ENCODE data around the gene SGCD. TPM values are rescaled to one million over a fixed set of nuclear protein-coding genes. Genes with fewer than 3 reads are reported as not detected.

Gene SGCD
- total RNA-seq, 2 experiments from 2014 or later = 0.30 to 0.43 TPM

DNA sequence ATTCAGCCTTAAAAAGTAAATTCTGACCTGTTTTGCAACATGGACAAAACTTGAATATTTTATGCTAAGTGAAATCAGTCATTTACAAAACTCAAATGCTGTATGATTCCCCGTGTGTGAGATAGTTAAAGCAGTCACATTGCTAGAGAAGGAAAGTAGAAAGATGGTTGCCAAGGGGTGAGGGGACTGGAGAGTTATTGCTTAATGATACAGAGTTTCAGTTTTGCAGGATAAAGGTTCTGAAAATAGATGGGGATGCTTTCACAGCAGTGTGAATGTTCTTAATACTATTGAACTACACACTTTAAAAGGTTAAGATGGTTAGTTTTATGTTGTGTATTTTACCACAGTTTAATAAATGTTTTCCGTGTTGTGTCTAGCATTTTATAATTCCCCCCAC is 51.2 kb downstream of the SGCD start:
- Mint-ChIP-seq H3K4me1 (no peaks in the 10 kb centered on the region), H3K4me3 (no peak overlapping the region), H3K27ac (no peak overlapping the region), H3K27me3 (peaks cover 11% of the 10 kb centered on the region), H3K36me3 (no peaks in the 10 kb centered on the region), H3K9me3 (no peaks in the 10 kb centered on the region)
- POLR2A ChIA-PET = no interaction called here
- no peak for DNase-seq
- no peak for ATAC-seq (ENCODE audit: low read depth)

DNA sequence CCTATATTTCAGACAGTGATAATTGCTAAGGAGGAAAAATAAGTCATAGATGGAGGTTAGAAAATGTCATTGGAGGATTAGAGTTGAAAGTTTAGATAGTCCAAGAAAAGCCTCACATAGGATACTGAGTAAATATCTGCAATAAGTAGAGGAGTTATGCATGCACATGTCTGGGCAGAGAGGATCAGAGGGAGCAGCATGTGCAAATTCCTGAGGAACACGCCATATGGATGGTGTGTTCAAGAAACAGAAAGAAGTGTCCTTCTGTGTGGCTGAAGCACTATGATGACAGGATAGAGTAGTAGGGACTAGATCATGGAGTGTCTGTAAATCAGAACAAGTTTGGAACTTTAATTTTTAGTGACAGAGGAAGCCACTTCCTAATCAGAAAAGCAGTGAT is 52.2 kb downstream of the SGCD start:
- Mint-ChIP-seq H3K27ac (no peak overlapping the region), H3K9me3 (no peaks in the 10 kb centered on the region), H3K4me1 (no peaks in the 10 kb centered on the region), H3K36me3 (no peaks in the 10 kb centered on the region), H3K4me3 (no peak overlapping the region), H3K27me3 (peaks cover 8% of the 10 kb centered on the region)
- DNase-seq (no peak), ATAC-seq (ENCODE audit: low read depth) (no peak)
- POLR2A ChIA-PET = no interaction called here

DNA sequence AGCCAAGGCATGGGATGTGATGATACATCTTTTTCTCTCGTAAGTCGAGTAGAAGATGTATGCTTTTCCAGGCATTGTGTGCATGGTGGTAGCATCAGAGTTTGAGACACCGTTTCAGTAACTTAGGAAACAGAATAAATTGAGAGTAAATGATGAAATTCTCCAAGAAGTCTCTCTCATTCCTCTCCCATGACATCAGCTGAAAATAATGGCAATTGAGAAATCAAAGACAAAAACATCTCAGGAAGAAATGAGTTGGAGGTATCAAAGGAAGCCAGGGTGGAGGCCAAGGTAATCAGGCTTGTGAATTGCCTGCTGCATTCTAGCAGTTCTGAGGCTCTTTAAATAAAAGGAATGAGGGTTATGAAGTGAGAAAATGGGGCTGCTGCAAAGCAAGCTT is 53.9 kb downstream of the SGCD start:
- Mint-ChIP-seq H3K27me3 (peaks cover 8% of the 10 kb centered on the region), H3K4me1 (no peaks in the 10 kb centered on the region), H3K4me3 (no peak overlapping the region), H3K36me3 (no peaks in the 10 kb centered on the region), H3K9me3 (no peaks in the 10 kb centered on the region), H3K27ac (no peak overlapping the region)
- POLR2A ChIA-PET = no interaction called here
- DNase-seq (no peak), ATAC-seq (ENCODE audit: low read depth) (no peak)

DNA sequence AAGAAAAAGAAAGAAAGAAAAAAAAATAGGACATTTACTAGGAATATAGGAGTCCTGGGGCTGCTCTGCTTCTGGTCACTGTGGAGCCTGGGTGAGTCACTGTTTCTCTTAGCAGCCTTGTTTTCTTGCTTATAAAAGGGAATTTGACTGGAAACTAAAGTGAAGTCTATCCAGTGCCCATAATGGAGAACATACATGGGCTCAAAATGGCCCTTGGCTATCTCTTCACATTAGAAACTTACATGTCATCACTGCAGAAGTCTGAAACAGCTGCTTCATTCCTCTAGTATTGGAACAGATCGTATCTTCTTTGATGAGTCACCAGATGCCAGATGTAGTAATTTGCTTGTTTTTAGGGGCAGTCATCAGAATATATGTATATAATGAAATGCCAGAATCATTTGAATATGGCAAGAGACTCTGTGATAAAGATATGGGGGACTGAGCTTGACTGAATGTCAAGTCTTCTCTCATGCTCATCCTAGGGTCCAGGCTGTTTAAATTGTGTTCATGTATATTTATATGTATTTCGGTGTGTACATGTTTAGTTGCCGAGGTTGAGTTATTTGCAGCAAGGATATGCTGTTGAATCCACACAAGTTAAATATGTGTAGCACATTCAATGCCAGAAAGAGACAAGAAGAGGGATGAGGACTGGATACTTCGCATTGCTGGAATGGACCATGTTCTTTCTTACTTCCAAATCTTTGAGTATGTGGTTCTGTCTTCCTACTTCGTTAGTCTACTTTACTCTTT is 56.7 kb downstream of the SGCD start:
- no peak overlapping the region for H3K27ac Mint-ChIP-seq
- H3K9me3 Mint-ChIP-seq = no peaks in the 10 kb centered on the region
- no peaks in the 10 kb centered on the region for H3K36me3 Mint-ChIP-seq
- H3K4me3 Mint-ChIP-seq = no peak overlapping the region
- no peaks in the 10 kb centered on the region for H3K4me1 Mint-ChIP-seq
- POLR2A ChIA-PET = no interaction called here
- H3K27me3 Mint-ChIP-seq = peaks cover 8% of the 10 kb centered on the region
- no peak for DNase-seq
- no peak for ATAC-seq (ENCODE audit: low read depth)

DNA sequence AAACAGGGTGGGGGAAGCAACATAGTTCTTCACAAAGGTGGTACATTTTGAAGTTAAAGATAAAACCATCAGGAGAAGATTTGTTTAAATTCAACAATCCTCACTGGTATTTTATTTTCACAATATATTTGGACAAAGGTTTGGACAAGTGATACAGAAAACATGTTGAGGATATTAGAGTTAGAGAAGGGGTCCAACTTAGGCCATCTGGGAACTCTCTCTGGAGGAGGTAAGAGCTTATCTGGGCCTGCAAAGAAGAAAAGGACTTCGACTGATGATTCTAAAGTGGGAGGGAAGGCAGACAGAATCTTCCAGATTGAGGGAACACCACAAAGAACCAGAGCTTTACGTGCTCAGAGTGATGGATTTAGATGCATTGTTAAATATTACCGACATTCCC is 58.5 kb downstream of the SGCD start:
- POLR2A ChIA-PET = no interaction called here
- no peaks in the 10 kb centered on the region for H3K4me1 Mint-ChIP-seq

DNA sequence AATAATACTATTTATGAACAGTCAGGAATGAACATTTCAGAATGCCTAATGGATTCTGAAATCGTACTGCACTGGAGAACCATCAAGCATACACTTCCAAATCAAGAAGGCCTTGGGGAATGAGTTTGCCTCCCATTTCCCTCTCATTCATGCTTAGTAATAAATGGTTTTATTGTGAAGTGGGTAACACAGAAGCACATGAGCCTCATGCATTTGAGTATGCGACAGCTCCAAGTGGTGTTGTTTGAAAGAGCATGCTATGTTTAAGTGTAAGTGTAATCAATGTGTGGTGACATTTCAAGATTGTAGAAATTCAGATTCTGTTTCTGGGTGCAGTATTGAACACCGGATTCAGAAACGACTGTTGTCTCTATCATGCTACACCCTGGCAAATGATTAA is 60.0 kb downstream of the SGCD start:
- no peak for DNase-seq
- no peak for ATAC-seq (ENCODE audit: low read depth)
- Mint-ChIP-seq H3K4me3 (no peak overlapping the region), H3K4me1 (no peaks in the 10 kb centered on the region), H3K27ac (no peak overlapping the region), H3K27me3 (no peaks in the 10 kb centered on the region), H3K9me3 (no peaks in the 10 kb centered on the region), H3K36me3 (no peaks in the 10 kb centered on the region)
- POLR2A ChIA-PET = no interaction called here

More for the DNA sequence above, 58.5 kb downstream of the SGCD start:
- Mint-ChIP-seq H3K27me3 (peaks cover 4% of the 10 kb centered on the region), H3K9me3 (no peaks in the 10 kb centered on the region), H3K36me3 (no peaks in the 10 kb centered on the region), H3K4me3 (no peak overlapping the region), H3K27ac (no peak overlapping the region)
- ATAC-seq (ENCODE audit: low read depth) = no peak
- no peak for DNase-seq

DNA sequence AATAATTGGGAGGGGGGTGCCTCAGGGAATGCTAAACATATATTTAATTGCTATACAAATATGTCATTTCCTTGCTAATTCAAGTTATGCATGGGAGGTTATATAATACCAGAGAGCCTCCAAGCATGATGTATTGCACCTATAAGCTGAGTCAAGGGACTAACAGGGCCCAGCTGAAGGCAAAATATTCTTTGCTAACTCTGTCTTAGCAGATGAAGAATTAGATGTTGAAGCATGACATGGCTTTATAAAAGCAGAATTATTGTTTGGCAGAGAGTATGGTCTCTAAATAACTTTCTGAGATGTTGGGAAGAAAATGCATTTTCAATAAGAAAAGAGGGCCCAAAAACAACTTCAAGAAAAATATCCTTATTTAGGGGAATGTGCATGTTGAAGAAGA is 60.4 kb downstream of the SGCD start:
- H3K27me3 Mint-ChIP-seq = no peaks in the 10 kb centered on the region
- no peaks in the 10 kb centered on the region for H3K36me3 Mint-ChIP-seq
- no peak overlapping the region for H3K27ac Mint-ChIP-seq
- H3K4me1 Mint-ChIP-seq = no peaks in the 10 kb centered on the region
- no peaks in the 10 kb centered on the region for H3K9me3 Mint-ChIP-seq
- no peak overlapping the region for H3K4me3 Mint-ChIP-seq
- POLR2A ChIA-PET = no interaction called here
- no peak for ATAC-seq (ENCODE audit: low read depth)
- no peak for DNase-seq

DNA sequence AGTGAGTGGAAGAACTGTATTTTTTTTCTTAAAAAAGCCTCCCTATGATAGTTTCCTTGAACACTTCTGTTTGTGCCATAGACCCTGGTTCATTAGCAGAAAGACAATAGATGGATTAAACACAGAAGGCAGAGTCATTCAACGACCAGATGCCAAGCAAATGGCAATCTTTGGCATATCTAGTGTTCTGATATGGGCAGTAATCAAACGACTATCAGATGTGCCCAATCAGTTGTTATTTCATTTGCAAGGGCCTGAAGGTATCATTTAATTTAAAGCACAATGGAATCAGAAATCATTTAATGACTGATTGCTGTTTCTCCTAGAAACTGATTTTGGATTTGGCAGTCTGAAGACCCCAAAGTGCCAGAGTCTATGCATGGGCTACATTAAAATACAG is 61.3 kb downstream of the SGCD start:
- no peak for ATAC-seq (ENCODE audit: low read depth)
- H3K27me3 Mint-ChIP-seq = no peaks in the 10 kb centered on the region
- H3K36me3 Mint-ChIP-seq = no peaks in the 10 kb centered on the region
- H3K27ac Mint-ChIP-seq = no peak overlapping the region
- no peaks in the 10 kb centered on the region for H3K9me3 Mint-ChIP-seq
- no peaks in the 10 kb centered on the region for H3K4me1 Mint-ChIP-seq
- DNase-seq = no peak
- H3K4me3 Mint-ChIP-seq = no peak overlapping the region
- POLR2A ChIA-PET = no interaction called here

DNA sequence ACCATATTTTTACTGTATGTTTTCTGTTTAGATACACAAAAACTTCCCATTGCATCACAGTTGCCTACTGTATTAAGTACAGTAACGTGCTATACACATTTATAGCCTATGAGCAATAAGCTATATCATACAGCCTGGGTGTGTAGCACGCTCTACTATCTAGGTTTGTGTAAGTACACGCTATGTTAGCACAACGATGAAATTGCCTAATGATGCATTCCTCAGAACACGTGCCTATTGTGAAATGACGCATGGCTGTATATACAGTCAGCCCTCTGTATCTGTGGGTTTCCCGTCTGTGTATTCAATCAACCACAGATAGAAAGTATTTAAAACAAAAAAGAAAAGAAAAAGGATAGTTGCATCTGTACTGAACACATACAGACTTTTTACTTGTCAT is 64.2 kb downstream of the SGCD start:
- POLR2A ChIA-PET = no interaction called here
- no peak for ATAC-seq (ENCODE audit: low read depth)
- Mint-ChIP-seq H3K4me3 (no peak overlapping the region), H3K9me3 (no peaks in the 10 kb centered on the region), H3K36me3 (no peaks in the 10 kb centered on the region), H3K4me1 (no peaks in the 10 kb centered on the region), H3K27ac (no peak overlapping the region), H3K27me3 (no peaks in the 10 kb centered on the region)
- no peak for DNase-seq

DNA sequence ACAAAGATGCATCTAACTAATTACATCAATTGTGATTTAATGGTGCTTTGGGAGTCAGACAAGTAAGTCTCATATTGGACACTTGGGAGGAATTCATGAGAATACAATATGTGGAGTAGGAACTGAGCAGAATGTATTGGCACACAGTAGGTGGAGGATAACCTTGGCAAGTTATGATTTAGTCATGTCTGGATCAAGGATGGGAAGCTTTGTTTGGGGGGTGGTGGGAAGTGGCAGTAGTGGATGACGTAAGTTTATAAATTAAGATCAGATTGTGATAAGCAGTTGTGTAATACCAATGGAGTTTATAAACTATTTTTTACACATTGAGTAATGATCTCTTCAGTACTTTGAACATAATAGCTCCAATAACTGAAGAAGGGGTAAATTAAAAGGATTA is 67.0 kb downstream of the SGCD start:
- POLR2A ChIA-PET = no interaction called here
- no peak overlapping the region for H3K27ac Mint-ChIP-seq
- H3K36me3 Mint-ChIP-seq = no peaks in the 10 kb centered on the region
- H3K9me3 Mint-ChIP-seq = no peaks in the 10 kb centered on the region
- DNase-seq (no peak), ATAC-seq (ENCODE audit: low read depth) (no peak)
- no peaks in the 10 kb centered on the region for H3K4me1 Mint-ChIP-seq
- no peaks in the 10 kb centered on the region for H3K27me3 Mint-ChIP-seq
- H3K4me3 Mint-ChIP-seq = no peak overlapping the region

DNA sequence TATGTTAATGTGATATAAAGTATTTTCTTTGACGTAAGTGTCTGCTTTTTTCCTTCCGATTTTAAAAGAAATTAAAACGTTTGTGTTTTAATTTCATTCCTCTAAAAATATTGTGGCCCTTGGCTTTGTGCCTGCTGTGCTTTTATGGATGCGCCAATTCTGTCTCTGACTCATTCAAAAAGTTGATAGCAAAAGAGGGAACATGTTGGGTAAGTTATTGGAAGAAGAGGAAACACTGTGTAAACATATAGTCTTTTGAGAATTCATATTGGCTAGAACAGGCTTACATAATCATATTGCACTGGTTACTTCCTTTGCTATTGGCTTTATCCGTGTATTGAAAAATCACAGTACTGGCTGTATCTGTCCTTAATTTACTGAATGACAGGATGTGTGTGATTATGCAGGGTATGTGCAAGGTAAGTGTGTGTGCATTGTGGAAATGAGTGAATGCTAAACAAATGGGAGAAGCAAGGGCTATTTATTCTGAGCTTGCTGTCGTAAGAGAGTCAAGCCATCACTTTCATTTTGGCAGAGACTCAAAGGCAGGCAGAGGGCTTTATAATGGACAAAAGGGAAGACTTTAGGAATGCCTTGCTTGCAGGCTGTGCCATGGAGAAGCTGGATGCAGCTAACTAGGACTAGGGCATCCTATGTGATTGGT is 67.8 kb downstream of the SGCD start:
- no peak for DNase-seq
- Mint-ChIP-seq H3K4me1 (no peaks in the 10 kb centered on the region), H3K9me3 (no peaks in the 10 kb centered on the region), H3K27ac (no peak overlapping the region), H3K27me3 (no peaks in the 10 kb centered on the region), H3K36me3 (no peaks in the 10 kb centered on the region), H3K4me3 (no peak overlapping the region)
- no peak for ATAC-seq (ENCODE audit: low read depth)
- POLR2A ChIA-PET = no interaction called here

DNA sequence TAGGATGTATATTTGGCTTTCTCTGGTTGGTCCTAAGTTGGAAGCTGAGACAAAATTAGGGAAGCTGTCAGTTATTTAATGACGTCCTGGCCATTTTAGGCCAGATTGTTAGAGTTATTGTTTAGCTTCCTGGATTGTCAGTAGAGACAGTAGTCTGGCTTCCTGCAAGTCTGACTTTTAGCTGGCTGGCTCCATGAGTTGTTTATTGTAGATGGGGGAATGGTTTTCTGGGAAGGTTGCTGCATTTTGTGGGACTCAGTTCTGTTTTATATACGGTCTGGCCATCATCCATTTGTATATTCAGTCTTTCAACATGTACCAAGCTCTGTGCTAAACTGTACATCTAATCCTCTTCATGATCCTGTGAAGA is 68.3 kb downstream of the SGCD start:
- H3K27me3 Mint-ChIP-seq = no peaks in the 10 kb centered on the region
- ATAC-seq (ENCODE audit: low read depth) = no peak
- no peaks in the 10 kb centered on the region for H3K36me3 Mint-ChIP-seq
- POLR2A ChIA-PET = no interaction called here
- no peak overlapping the region for H3K4me3 Mint-ChIP-seq
- H3K9me3 Mint-ChIP-seq = no peaks in the 10 kb centered on the region
- no peaks in the 10 kb centered on the region for H3K4me1 Mint-ChIP-seq
- DNase-seq = no peak
- H3K27ac Mint-ChIP-seq = no peak overlapping the region

DNA sequence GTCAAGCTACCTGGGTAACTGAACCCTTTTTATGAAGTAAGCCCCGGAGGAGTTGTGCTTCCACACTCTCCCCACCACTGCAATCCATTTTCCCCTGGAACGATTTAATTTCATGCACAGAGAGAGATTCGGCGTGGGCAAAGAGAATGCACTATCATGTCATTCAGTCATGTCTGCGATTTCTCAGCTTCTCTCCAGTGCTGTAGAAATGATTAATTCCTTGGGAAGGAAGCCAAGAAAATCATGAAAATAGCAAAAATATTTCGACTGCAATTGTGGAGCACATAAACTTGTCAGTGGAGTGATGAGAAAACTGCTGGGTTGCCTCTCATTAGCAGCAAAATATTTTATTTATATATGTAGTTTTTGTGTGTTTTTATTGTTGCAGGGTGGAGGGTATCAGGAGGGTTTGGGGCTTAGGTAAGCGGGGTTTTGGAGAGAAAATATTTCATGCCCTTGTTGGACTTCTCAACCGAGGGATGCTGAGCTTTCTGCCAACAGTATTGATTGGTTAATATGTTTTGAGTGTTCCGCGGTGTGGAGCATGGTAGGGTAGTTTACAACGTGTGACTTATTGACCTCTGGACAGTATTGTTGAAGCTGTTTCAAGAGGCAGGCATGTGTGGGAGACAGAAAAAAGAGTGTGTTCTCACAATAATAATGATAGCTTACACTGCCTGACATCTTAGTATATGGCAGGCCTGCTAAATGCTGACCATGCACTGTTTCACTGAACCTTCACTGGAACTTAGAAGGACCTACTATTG is 69.3 kb downstream of the SGCD start:
- Mint-ChIP-seq H3K27ac (no peak overlapping the region), H3K36me3 (no peaks in the 10 kb centered on the region)
- POLR2A ChIA-PET = no interaction called here

DNA sequence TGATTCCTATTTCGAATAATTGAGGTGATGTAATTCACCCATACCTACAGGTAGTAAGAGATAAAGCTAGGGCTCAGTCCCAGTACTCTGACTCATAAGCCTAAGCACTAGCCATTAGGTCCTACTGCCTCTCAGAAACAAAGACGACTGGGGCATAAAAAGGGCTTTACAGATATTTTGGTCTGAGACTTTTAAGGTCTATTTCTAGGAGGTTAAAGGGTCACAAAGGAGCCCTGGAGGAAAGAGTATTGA is 69.8 kb downstream of the SGCD start:
- Mint-ChIP-seq H3K9me3 (no peaks in the 10 kb centered on the region), H3K36me3 (no peaks in the 10 kb centered on the region), H3K4me3 (no peak overlapping the region), H3K27me3 (peaks cover 2% of the 10 kb centered on the region), H3K4me1 (no peaks in the 10 kb centered on the region), H3K27ac (no peak overlapping the region)
- DNase-seq (no peak), ATAC-seq (ENCODE audit: low read depth) (no peak)
- POLR2A ChIA-PET = no interaction called here

More for the DNA sequence above, 69.3 kb downstream of the SGCD start:
- DNase-seq (no peak), ATAC-seq (ENCODE audit: low read depth) (no peak)
- H3K27me3 Mint-ChIP-seq = peaks cover 2% of the 10 kb centered on the region
- no peaks in the 10 kb centered on the region for H3K4me1 Mint-ChIP-seq
- no peaks in the 10 kb centered on the region for H3K9me3 Mint-ChIP-seq
- H3K4me3 Mint-ChIP-seq = no peak overlapping the region

Measured in activated naive CD8-positive, alpha-beta T cell treated with anti-CD3 and anti-CD28 coated beads, Interleukin-2, amount 10 ng/mL, durations not matched to agents 7 days and 5 days (primary cell).